Stimulated activated CD4-positive, alpha-beta T cell treated with anti-CD3 and anti-CD28 coated beads, TNF-alpha, amount 100 ng/mL, for 4 hours (primary cell): ENCODE measurements around the gene BABAM1.
A peak's percentile ranks its signal among the peaks of the same experiment; 100 is the strongest.
"Not testable (repeated sequence)": the region's sequence is repeated elsewhere in the genome, so short reads cannot be mapped to it uniquely, and the experiment has no call there.

Experiments
- DNase-seq, 3 experiments: peaks; one replicate each; pipeline ENCODE4 v3.0.0-alpha.2; 2020; ENCODE audit warnings: low read depth in 3 of 3

BABAM1 gene

GRCh38 chr19:17268754-17269153 lies 1.5 kb downstream of the BABAM1 start:
- no peak for DNase-seq

- not testable (repeated sequence) for DNase-seq
Measured at GRCh38 chr19:17274892-17275291, 7.6 kb downstream of the BABAM1 start.

- no peak for DNase-seq
Measured at GRCh38 chr19:17275441-17276175, 8.4 kb downstream of the BABAM1 start.

GRCh38 chr19:17279436-17279835 lies 12.2 kb downstream of the BABAM1 start:
- DNase-seq: no peak

- DNase-seq: peak in 1 of 3 experiments; percentile 29
Measured at GRCh38 chr19:17281391-17282304, 14.4 kb downstream of the BABAM1 start, which contains the start of gene ANKLE1. Gene ANKLE1 (plus strand): TSS chr19:17281901. CDS start chr19:17281921, 20 bp downstream.

- DNase-seq: peak; percentile 58 to 64 (median 63)
Measured at GRCh38 chr19:17282488-17283125, 15.4 kb downstream of the BABAM1 start.

GRCh38 chr19:17283504-17283996 lies 16.3 kb downstream of the BABAM1 start:
- no peak for DNase-seq

GRCh38 chr19:17285415-17286135 lies 18.3 kb downstream of the BABAM1 start:
- no peak for DNase-seq

- no peak for DNase-seq
Measured at GRCh38 chr19:17286263-17286662, 19.0 kb downstream of the BABAM1 start.

- DNase-seq: no peak
Measured at GRCh38 chr19:17286752-17287151, 19.5 kb downstream of the BABAM1 start.

- DNase-seq: peak in 1 of 3 experiments; percentile 30
Measured at GRCh38 chr19:17289489-17289888, 22.2 kb downstream of the BABAM1 start.

- DNase-seq: peak; percentile 55 to 68 (median 59)
Measured at GRCh38 chr19:17292301-17293074, 25.2 kb downstream of the BABAM1 start.

- DNase-seq: no peak
Measured at GRCh38 chr19:17293605-17294004, 26.4 kb downstream of the BABAM1 start.

- DNase-seq: peak in 1 of 3 experiments; percentile 26
Measured at GRCh38 chr19:17294051-17294891, 27.0 kb downstream of the BABAM1 start.

GRCh38 chr19:17295551-17295950 lies 28.3 kb downstream of the BABAM1 start:
- not testable (repeated sequence) for DNase-seq

- DNase-seq: no peak
Measured at GRCh38 chr19:17296273-17296672, 29.0 kb downstream of the BABAM1 start.

- no peak for DNase-seq
Measured at GRCh38 chr19:17296976-17297375, 29.7 kb downstream of the BABAM1 start.

GRCh38 chr19:17300992-17301619 lies 33.9 kb downstream of the BABAM1 start:
- DNase-seq: no peak
